Activated CD4-positive, alpha-beta T cell treated with anti-CD3 and anti-CD28 coated beads for 36 hours (primary cell): ENCODE measurements around the gene STIM2. TPM values are rescaled to one million over a fixed set of nuclear protein-coding genes. Genes with fewer than 3 reads are reported as not detected.

Source experiments
- ATAC-seq: fragments of 200-7000 bp; cut with Tn5 transposase; one replicate; pipeline ENCODE4 v1.10.0; 2021; ENCODE audit warnings: mild to moderate bottlenecking, moderate library complexity
- CTCF ChIA-PET: fragments of 350-600 bp; sonication (Branson Sonifier 250); formaldehyde crosslinking; loops from one replicate; lab custom pipeline; 2021; ENCODE audit warnings: antibody characterized with exemption; lab: Charles Lee
- POLR2A ChIA-PET: fragments of 350-600 bp; sonication (Branson Sonifier 250); formaldehyde crosslinking; loops from one replicate; lab custom pipeline; 2021; ENCODE audit warnings: antibody characterized with exemption, inconsistent platforms; lab: Charles Lee
- DNase-seq: peaks from one replicate; pipeline ENCODE4 v3.0.0-alpha.2; 2020
- H3K27ac Mint-ChIP-seq: one replicate; pipeline ENCODE4 v1.8.0; 2021; ENCODE audit warnings: mixed read lengths
- H3K27me3 Mint-ChIP-seq: one replicate; pipeline ENCODE4 v1.8.0; 2021; ENCODE audit warnings: mixed read lengths
- H3K36me3 Mint-ChIP-seq: one replicate; pipeline ENCODE4 v1.8.0; 2021; ENCODE audit warnings: low read depth, mixed read lengths
- H3K4me1 Mint-ChIP-seq: one replicate; pipeline ENCODE4 v1.8.0; 2021; ENCODE audit warnings: mixed read lengths
- H3K4me3 Mint-ChIP-seq: one replicate; pipeline ENCODE4 v1.8.0; 2021; ENCODE audit warnings: mild to moderate bottlenecking, moderate library complexity, mixed read lengths
- H3K9me3 Mint-ChIP-seq: one replicate; pipeline ENCODE4 v1.8.0; 2021; ENCODE audit warnings: low read depth, mixed read lengths
- intact Hi-C, 2 experiments: fragments of 100-400 bp; cut with DNase I in 1 of 2; cut with micrococcal nuclease in 1 of 2; formaldehyde crosslinking; loops; one replicate each; pipeline versions ENCODE4 v1.14.2 to v1.15.1; 2022 to 2024; cut with DNase I, micrococcal nuclease
- total RNA-seq, 2 experiments: library from RNA; stranded (reverse); gene quantifications; one replicate each; pipeline ENCODE4 v1.2.3, GENCODE V29; 2021

Gene STIM2
- total RNA-seq, 2 experiments from 2014 or later, result 32.9 to 36.4 TPM

DNA sequence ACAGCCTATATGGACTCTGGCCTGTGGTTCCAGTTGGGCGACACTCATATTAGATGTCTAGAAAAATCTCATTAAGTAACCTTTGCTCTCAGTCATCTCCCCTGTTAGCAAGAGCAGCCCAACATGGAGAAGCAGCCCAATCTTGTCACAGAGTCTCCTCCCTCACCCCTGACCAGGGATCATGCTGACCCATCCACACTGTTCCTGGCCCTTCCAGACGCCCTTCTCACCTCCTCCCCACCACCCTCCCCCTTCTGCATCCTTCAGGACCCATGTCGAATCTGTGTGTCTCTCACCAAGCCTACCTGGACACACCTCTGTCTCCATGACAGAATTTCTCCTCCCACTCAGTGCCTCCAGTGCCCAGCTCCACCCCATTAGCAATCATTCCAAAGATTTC, 190.1 kb downstream of the STIM2 start:
- ATAC-seq, result no peak
- no peak for DNase-seq
- POLR2A ChIA-PET, result interaction anchor here (0.6 kb wide), 1 partner anchor 71 kb away, joined by 7 read pairs; no protein-coding TSS in a partner anchor
- Mint-ChIP-seq H3K9me3 (no peaks in the 10 kb centered on the region), H3K4me1 (peaks cover 5% of the 10 kb centered on the region), H3K4me3 (no peak overlapping the region), H3K27ac (no peak overlapping the region), H3K27me3 (peaks cover 20% of the 10 kb centered on the region), H3K36me3 (no peaks in the 10 kb centered on the region)
- intact Hi-C loops, result no loop called here
- CTCF ChIA-PET, result interaction anchor here (1.3 kb wide), 1 partner anchor 12 kb away, joined by 3 read pairs; no protein-coding TSS in a partner anchor

DNA sequence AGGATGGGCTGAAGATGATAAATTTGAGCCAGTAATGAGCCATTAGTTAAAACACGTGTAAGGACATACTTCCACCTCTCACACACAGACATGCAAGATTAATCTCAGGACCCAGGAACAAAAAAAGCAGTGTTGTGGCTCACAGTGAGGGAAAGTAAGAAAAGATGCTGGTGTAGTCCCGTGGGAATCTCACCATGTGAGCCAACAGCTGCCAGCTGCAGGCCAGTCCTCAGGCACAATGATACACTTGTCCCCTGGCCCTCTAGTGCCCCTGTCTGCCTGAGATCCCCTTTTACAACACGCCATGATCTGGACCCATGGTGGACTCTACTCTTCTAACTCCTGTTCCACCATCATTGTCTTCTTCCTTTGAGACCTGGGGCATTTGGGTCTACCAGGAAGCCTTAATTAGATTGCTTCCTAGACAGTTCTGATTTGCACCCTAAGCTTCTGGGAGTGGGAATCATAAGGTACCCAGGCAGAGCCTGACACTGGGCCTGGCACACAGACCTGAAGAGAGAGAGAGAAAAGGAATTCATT, 194.7 kb downstream of the STIM2 start:
- ChIA-PET POLR2A (no interaction called here), CTCF (no interaction called here)
- H3K4me3 Mint-ChIP-seq, result no peak overlapping the region
- no peaks in the 10 kb centered on the region for H3K9me3 Mint-ChIP-seq
- H3K4me1 Mint-ChIP-seq, result no peaks in the 10 kb centered on the region
- DNase-seq (no peak), ATAC-seq (no peak)
- H3K27me3 Mint-ChIP-seq, result peaks cover 7% of the 10 kb centered on the region
- H3K36me3 Mint-ChIP-seq, result no peaks in the 10 kb centered on the region
- intact Hi-C loops, result no loop called here
- H3K27ac Mint-ChIP-seq, result no peak overlapping the region

DNA sequence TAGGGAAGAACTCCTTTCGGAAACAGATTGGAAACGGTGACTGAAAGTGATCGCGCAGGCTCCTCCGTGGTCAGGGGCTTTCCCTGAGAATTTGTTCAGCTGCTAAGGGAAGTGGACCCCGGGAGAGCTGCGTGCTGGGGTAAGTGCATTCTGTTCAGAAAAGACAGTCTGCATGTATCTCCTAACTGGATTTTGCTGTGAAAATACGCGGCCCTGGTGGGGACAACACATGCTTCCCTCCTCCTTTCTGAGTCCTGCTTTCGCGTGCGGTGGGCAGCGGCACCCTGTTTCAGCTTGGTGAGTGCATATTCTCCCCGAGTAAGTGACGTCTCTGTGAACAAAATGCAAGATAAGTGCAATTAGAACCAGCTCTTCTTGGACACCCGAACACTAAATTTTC, 195.6 kb downstream of the STIM2 start:
- peaks cover 7% of the 10 kb centered on the region for H3K27me3 Mint-ChIP-seq
- H3K27ac Mint-ChIP-seq, result no peak overlapping the region
- intact Hi-C loops, result no loop called here
- no peaks in the 10 kb centered on the region for H3K9me3 Mint-ChIP-seq
- H3K4me3 Mint-ChIP-seq, result no peak overlapping the region
- ChIA-PET POLR2A (no interaction called here), CTCF (no interaction called here)
- ATAC-seq, result no peak
- H3K4me1 Mint-ChIP-seq, result no peaks in the 10 kb centered on the region
- DNase-seq, result no peak
- H3K36me3 Mint-ChIP-seq, result no peaks in the 10 kb centered on the region

DNA sequence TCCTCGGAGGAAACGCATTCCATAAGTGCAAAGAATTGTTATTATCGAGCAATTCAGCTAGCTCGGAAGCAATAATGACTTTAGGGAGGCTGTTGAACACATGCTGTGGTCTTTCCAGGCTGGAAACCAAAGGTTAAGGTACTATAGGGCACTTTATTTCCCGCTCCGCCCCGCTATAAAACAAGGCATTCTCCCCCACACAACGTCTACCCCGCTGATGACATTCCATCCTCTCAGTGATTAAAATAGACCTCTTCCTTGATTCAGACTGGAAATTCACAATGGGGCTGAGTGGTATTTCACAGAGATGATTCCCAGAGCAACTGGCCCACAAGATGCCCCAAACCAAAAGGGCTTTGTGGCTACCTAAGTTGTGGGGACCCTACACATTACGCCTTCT, 196.4 kb downstream of the STIM2 start:
- POLR2A ChIA-PET, result no interaction called here
- no peak for ATAC-seq
- no peak overlapping the region for H3K4me3 Mint-ChIP-seq
- H3K9me3 Mint-ChIP-seq, result no peaks in the 10 kb centered on the region
- CTCF ChIA-PET, result no interaction called here
- H3K27me3 Mint-ChIP-seq, result peaks cover 7% of the 10 kb centered on the region
- H3K4me1 Mint-ChIP-seq, result no peaks in the 10 kb centered on the region
- intact Hi-C loops, result no loop called here
- H3K27ac Mint-ChIP-seq, result no peak overlapping the region
- DNase-seq, result no peak
- no peaks in the 10 kb centered on the region for H3K36me3 Mint-ChIP-seq

DNA sequence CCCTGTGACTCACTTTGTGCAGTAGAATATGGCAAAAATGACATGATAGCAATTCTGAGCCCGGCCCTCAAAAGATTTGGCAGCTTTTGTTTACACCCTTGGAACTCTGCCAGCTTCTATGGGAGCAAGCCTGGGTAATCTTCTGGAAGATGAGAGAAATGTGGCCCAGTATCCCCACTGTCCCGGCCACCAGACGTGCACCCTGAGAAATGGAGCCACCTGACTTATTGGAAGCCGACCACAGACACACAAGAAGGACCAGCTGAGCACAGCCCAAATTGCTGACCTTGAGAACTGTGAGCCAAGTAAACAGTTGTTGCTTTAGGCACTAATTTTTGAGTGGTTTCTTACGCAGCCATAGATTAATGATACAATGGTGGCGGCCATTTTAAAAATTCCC, 197.0 kb downstream of the STIM2 start:
- ChIA-PET CTCF (interaction anchor here (0.8 to 1.3 kb wide), 3 partner anchors 8 to 20 kb away, joined by 3 read pairs; no protein-coding TSS in a partner anchor), POLR2A (no interaction called here)
- ATAC-seq (no peak), DNase-seq (no peak)
- intact Hi-C loops, result no loop called here
- Mint-ChIP-seq H3K36me3 (no peaks in the 10 kb centered on the region), H3K4me1 (no peaks in the 10 kb centered on the region), H3K27me3 (peaks cover 7% of the 10 kb centered on the region), H3K27ac (no peak overlapping the region), H3K9me3 (no peaks in the 10 kb centered on the region), H3K4me3 (no peak overlapping the region)

DNA sequence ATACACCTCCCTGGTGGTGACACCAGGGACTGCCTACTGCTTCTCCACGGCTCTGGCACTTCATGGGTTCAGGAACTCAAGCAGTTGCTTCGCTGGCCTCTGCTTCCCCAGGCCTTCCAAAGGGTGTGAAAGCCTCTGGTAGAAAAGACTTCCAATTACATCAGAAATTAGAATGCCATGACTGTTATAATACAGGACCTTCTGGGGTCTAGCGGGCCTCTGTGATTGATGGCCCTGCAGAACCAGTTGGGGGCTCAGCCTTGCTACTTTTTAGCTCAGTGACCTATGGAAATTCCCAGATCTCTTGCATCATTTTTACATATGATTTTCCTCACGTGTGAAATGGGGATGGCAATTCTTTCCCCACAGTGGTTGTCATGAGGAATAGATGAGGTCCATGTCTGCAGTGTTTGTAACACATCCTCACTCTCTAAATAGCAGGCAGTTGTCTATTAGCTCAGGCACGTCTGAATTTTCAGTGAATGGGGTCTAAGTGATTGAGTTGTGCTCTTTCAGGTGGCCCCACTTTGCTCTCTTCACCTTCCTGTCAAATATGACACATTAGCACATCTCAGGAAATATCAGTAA, 198.3 kb downstream of the STIM2 start:
- Mint-ChIP-seq H3K27ac (no peak overlapping the region), H3K4me1 (no peaks in the 10 kb centered on the region), H3K27me3 (peaks cover 4% of the 10 kb centered on the region), H3K4me3 (no peak overlapping the region), H3K36me3 (no peaks in the 10 kb centered on the region), H3K9me3 (no peaks in the 10 kb centered on the region)
- intact Hi-C loops, result no loop called here
- ChIA-PET CTCF (interaction anchor here (0.8 to 1.3 kb wide), 4 partner anchors 10 to 21 kb away, joined by 3 read pairs; no protein-coding TSS in a partner anchor), POLR2A (no interaction called here)
- ATAC-seq (no peak), DNase-seq (no peak)

DNA sequence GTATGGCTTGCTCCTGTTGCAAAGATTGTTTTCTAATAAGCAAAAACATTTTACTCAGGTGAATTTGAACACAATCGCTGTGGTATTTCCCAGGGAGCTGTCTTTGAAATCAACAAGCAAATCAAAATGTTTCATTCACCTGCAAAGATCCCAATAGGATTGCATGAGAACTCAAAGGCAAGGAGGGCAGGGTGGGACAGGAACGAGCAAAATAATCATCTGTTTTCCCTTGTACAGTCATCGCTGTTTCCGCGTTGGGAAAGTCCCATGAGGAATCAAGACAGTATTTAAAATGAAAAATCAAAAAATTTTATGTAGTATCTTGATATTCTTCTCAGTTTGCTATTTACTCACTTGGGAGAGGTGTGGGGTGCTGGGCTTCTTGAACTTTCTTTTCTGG, 198.8 kb downstream of the STIM2 start:
- Mint-ChIP-seq H3K27ac (no peak overlapping the region), H3K4me3 (no peak overlapping the region), H3K36me3 (no peaks in the 10 kb centered on the region), H3K27me3 (peaks cover 4% of the 10 kb centered on the region), H3K9me3 (no peaks in the 10 kb centered on the region), H3K4me1 (no peaks in the 10 kb centered on the region)
- CTCF ChIA-PET, result interaction anchor here (1.0 kb wide), 1 partner anchor 11 kb away, joined by 3 read pairs; no protein-coding TSS in a partner anchor
- intact Hi-C loops, result no loop called here
- DNase-seq (no peak), ATAC-seq (no peak)
- POLR2A ChIA-PET, result no interaction called here

DNA sequence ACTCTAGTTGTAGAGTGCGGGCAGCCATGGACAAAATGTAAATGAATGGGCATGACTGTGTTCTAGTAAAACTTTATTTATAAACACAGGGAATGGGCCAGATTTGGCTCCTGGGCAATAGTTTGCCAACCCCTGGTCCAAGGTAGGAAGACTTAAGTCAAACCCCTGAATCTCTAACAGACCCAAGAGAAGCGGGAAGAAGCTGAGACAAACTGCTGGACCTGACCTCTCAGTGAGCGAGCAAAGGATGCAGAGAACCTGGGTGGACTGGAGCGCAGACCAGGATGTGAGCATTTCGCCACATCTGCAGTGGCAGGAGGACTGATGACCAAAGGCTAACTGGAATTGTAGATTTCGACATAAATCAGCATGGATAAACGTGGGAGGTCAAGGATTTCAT, 201.6 kb downstream of the STIM2 start:
- intact Hi-C loops, result no loop called here
- Mint-ChIP-seq H3K9me3 (no peaks in the 10 kb centered on the region), H3K27ac (no peak overlapping the region), H3K4me1 (no peaks in the 10 kb centered on the region), H3K27me3 (peaks cover under 1% of the 10 kb centered on the region), H3K4me3 (no peak overlapping the region), H3K36me3 (no peaks in the 10 kb centered on the region)
- DNase-seq (no peak), ATAC-seq (no peak)
- POLR2A ChIA-PET, result no interaction called here
- CTCF ChIA-PET, result interaction anchor here (1.5 kb wide), 1 partner anchor 14 kb away, joined by 6 read pairs; no protein-coding TSS in a partner anchor

DNA sequence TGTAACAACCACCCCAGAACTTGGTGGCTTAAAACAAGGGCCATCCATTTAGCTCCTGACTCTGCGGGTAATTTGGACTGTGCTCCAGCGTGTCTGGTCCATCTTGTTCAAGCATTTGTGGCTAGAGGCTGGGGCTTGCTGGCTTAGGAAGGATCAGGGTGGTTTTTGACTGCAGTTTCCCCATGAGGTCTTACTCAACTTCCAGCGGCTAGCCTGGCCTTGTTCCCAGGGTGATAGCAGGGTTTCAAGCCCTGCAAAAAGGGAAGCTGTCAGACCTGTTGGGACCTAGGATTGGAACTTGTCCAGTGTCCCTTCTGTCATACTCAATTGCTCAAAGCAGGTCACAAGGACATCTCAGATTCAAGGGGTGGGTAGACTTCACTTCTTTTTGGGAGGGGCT, 205.9 kb downstream of the STIM2 start:
- Mint-ChIP-seq H3K27ac (no peak overlapping the region), H3K27me3 (peaks cover 10% of the 10 kb centered on the region), H3K4me3 (no peak overlapping the region), H3K4me1 (no peaks in the 10 kb centered on the region), H3K9me3 (no peaks in the 10 kb centered on the region), H3K36me3 (no peaks in the 10 kb centered on the region)
- ATAC-seq (no peak), DNase-seq (no peak)
- CTCF ChIA-PET, result no interaction called here
- intact Hi-C loops, result no loop called here
- POLR2A ChIA-PET, result no interaction called here

DNA sequence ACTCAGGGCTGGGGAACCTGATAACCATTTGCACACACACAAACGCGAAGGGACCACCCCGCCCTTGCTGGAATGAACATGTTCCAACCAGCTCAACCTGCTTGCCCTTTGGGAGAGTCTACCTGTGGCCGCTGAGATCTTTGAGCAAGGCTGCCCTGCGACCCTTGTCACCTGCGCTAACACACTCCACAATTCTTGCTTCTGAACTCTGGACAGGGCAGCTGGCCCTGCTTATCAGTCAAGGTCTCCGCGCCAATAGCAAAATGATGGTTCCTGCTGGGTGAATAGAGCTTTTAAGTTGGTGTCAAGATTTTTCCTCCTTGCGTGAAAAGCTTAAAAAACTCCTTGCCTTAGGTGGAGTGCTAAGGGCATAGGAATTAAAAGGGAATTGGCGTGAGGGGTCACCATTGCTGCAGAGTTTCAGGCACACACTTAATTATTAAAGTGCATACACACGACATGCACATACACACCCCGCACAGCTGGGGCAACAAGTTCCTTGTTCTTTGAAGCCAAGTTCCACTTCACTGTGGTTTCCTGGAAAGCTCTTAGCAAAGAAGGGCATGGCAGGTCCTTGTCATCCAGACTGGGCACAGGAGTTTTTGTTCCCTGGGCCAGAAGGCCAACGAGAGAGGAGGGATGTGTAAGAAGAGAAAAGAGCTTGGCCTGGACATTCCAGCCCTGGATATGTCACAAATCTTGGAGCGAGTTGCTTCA, 207.7 kb downstream of the STIM2 start:
- no peaks in the 10 kb centered on the region for H3K9me3 Mint-ChIP-seq
- peaks cover 10% of the 10 kb centered on the region for H3K27me3 Mint-ChIP-seq
- ATAC-seq, result no peak
- intact Hi-C loops, result no loop called here
- POLR2A ChIA-PET, result no interaction called here
- no peaks in the 10 kb centered on the region for H3K4me1 Mint-ChIP-seq
- H3K27ac Mint-ChIP-seq, result no peak overlapping the region
- CTCF ChIA-PET, result interaction anchor here (1.2 kb wide), 1 partner anchor 19 kb away, joined by 4 read pairs; no protein-coding TSS in a partner anchor
- H3K36me3 Mint-ChIP-seq, result no peaks in the 10 kb centered on the region
- no peak for DNase-seq
- H3K4me3 Mint-ChIP-seq, result no peak overlapping the region
